ENCODE results near the gene PHACTR4. TPM values are rescaled to one million over a fixed set of nuclear protein-coding genes. Genes with fewer than 3 reads are reported as not detected.

Gene PHACTR4
- polyA plus RNA-seq, 1 donor (not counting 4 experiments of a cell fraction or from before 2014, with no cell fraction given) = 12.2 TPM

GRCh38 chr1:28458237-28459228 is 89.0 kb downstream of the PHACTR4 start:
- FAIRE-seq (no peak), DNase-seq (ENCODE audit: low read depth, low spot score) (no peak)
- no peak for TF ChIP-seq EZH2 (IDR thresholded peaks at IDR 0.05; ENCODE audit: low read length)
- Histone ChIP-seq H3K9me1 (ENCODE audit: control insufficient read depth, extremely low read depth, insufficient read depth, low read length) (no peaks in the 10 kb centered on the region), H2AFZ (ENCODE audit: control insufficient read depth, low read length) (no peak overlapping the region), H3K9me3 (ENCODE audit: control insufficient read depth, low read depth, low read length) (no peaks in the 10 kb centered on the region), H3K79me2 (ENCODE audit: control insufficient read depth, insufficient read depth, low read length) (no peaks in the 10 kb centered on the region), H3K27ac (ENCODE audit: control insufficient read depth, insufficient read depth, low read length) (no peak overlapping the region), H3K36me3 (ENCODE audit: control insufficient read depth in 2 of 2, extremely low read depth in 1 of 2, insufficient read depth in 2 of 2, low read length in 2 of 2) (peaks cover 2 to 5% of the 10 kb centered on the region in 2 experiments), H3K4me1 (ENCODE audit: control insufficient read depth, extremely low read depth, insufficient read depth, low read length) (peaks cover 6% of the 10 kb centered on the region), H4K20me1 (ENCODE audit: control insufficient read depth, extremely low read depth, insufficient read depth, low read length) (no peaks in the 10 kb centered on the region), H3K27me3 (ENCODE audit: control insufficient read depth, extremely low read depth, insufficient read depth, low read length) (no peaks in the 10 kb centered on the region), H3K4me2 (ENCODE audit: control insufficient read depth, extremely low read depth, insufficient read depth, low read depth, low read length) (no peak overlapping the region), H3K9ac (ENCODE audit: control insufficient read depth, extremely low read depth, insufficient read depth, low read length) (no peak overlapping the region), H3K4me3 (ENCODE audit: control insufficient read depth in 2 of 3, extremely low read depth in 1 of 3, insufficient read depth in 2 of 3, low read depth in 1 of 3, low read length in 3 of 3) (no peak overlapping the region)
- dilution Hi-C loops (cut with MboI; ENCODE audit: extremely low pct_ligation_motif_present, low sequenced_read_pairs) = no loop called here

DNA sequence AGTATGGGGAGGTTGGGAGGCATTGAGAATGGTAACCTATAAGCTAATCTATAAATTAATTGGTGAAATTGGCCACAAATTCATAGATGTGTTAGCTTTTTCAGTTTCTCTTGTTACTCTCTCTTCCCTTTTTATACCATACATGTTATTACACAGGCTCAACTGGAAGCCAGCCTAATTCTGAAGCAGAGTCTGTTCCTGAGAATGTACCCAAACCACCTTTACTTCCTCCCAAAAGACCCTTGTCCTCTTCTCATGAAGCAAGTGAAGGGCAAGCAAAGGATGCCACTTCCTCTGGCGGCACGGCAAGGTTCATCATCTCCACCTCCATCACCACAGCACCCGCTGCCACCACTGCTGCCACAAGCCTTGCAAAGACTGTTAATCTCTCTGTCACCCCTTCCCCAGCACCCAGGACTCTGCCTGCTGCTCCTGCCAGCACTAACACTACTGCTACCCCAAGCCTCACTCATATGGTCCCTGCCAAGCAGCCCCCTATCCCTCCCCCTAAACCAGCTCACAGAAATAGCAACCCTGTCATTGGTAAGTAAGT is 96.8 kb downstream of the PHACTR4 start:
- FAIRE-seq (no peak), DNase-seq (ENCODE audit: low read depth, low spot score) (no peak)
- H3K4me1 ChIP-seq (ENCODE audit: control insufficient read depth, extremely low read depth, insufficient read depth, low read length) = no peaks in the 10 kb centered on the region
- no peak overlapping the region for H3K4me3 ChIP-seq (ENCODE audit: control insufficient read depth in 2 of 3, extremely low read depth in 1 of 3, insufficient read depth in 2 of 3, low read depth in 1 of 3, low read length in 3 of 3)
- peaks cover 2% of the 10 kb centered on the region for H3K9me1 ChIP-seq (ENCODE audit: control insufficient read depth, extremely low read depth, insufficient read depth, low read length)
- H3K36me3 ChIP-seq (ENCODE audit: control insufficient read depth in 2 of 2, extremely low read depth in 1 of 2, insufficient read depth in 2 of 2, low read length in 2 of 2) = peaks cover 3 to 15% of the 10 kb centered on the region in 2 experiments
- no peak overlapping the region for H2AFZ ChIP-seq (ENCODE audit: control insufficient read depth, low read length)
- TF ChIP-seq CTCF (optimal IDR thresholded peaks at IDR 0.05 in 1 of 3, IDR thresholded peaks at IDR 0.05 in 1 of 3, conservative IDR thresholded peaks at IDR 0.05 in 1 of 3; ENCODE audit: extremely low read depth in 1 of 3, insufficient read depth in 2 of 3, low read length in 3 of 3) (no peak), EZH2 (IDR thresholded peaks at IDR 0.05; ENCODE audit: low read length) (no peak)
- no peaks in the 10 kb centered on the region for H3K27me3 ChIP-seq (ENCODE audit: control insufficient read depth, extremely low read depth, insufficient read depth, low read length)
- H3K4me2 ChIP-seq (ENCODE audit: control insufficient read depth, extremely low read depth, insufficient read depth, low read depth, low read length) = no peak overlapping the region
- H3K9me3 ChIP-seq (ENCODE audit: control insufficient read depth, low read depth, low read length) = no peaks in the 10 kb centered on the region
- H3K27ac ChIP-seq (ENCODE audit: control insufficient read depth, insufficient read depth, low read length) = no peak overlapping the region
- no peak overlapping the region for H3K9ac ChIP-seq (ENCODE audit: control insufficient read depth, extremely low read depth, insufficient read depth, low read length)
- no peaks in the 10 kb centered on the region for H4K20me1 ChIP-seq (ENCODE audit: control insufficient read depth, extremely low read depth, insufficient read depth, low read length)
- dilution Hi-C loops (cut with MboI; ENCODE audit: extremely low pct_ligation_motif_present, low sequenced_read_pairs) = no loop called here
- no peaks in the 10 kb centered on the region for H3K79me2 ChIP-seq (ENCODE audit: control insufficient read depth, insufficient read depth, low read length)

All from keratinocyte (primary cell).